ENCODE data around the gene ATL2.

The ATL2 gene

DNA sequence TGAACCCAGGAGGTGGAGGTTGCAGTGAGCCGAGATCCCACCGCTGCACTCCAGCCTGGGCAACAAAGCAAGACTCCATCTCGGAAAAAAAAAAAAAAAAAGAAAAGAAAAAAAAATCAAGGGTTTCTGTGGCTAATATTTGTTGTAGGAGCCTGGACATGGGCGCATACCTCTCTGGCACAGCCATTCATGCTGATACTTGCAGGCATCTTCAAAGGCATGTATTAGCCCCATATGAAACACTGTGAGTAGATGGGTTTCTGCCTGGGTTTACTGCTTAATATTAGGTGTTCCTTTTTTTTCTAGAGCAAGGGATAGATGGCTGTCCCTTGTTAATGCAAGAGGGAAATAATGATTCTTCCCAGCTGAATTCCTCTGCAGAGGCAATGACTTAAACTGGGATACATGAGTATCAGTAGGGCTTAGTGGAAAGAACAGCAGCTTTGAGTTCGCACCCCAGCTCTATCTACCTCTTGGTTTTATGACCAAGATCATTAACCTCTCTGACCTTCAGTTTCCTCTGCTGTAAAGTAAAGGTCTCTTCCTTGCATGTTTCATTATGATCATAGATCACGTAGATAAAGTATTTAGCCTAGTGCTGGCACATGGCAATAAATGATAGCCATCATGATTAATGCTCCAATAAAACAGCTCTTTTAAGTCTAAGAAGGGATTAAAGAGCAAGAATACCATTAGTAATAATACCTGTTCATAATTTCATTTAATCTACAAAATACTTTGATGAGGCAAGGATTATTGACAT lies 4.5 kb upstream of the ATL2 start:
- H3K9ac ChIP-seq (ENCODE audit: low read depth, low read length): no peak overlapping the region
- no peak overlapping the region for H3K4me2 ChIP-seq (ENCODE audit: insufficient read depth, low read length)
- H3K4me1 ChIP-seq (ENCODE audit: insufficient read depth, low read length): peaks cover 22% of the 10 kb centered on the region
- H3K4me3 ChIP-seq (ENCODE audit: low read depth in 1 of 2, low read length in 2 of 2): no peak overlapping the region
- H3K27ac ChIP-seq (ENCODE audit: low read length): no peak overlapping the region
- H3K9me3 ChIP-seq (ENCODE audit: insufficient read depth, low read length, severe bottlenecking): no peaks in the 10 kb centered on the region
- H4K20me1 ChIP-seq (ENCODE audit: insufficient read depth, low read length): no peaks in the 10 kb centered on the region
- TF ChIP-seq, protein P1, sequence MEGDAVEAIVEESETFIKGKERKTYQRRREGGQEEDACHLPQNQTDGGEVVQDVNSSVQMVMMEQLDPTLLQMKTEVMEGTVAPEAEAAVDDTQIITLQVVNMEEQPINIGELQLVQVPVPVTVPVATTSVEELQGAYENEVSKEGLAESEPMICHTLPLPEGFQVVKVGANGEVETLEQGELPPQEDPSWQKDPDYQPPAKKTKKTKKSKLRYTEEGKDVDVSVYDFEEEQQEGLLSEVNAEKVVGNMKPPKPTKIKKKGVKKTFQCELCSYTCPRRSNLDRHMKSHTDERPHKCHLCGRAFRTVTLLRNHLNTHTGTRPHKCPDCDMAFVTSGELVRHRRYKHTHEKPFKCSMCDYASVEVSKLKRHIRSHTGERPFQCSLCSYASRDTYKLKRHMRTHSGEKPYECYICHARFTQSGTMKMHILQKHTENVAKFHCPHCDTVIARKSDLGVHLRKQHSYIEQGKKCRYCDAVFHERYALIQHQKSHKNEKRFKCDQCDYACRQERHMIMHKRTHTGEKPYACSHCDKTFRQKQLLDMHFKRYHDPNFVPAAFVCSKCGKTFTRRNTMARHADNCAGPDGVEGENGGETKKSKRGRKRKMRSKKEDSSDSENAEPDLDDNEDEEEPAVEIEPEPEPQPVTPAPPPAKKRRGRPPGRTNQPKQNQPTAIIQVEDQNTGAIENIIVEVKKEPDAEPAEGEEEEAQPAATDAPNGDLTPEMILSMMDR (IDR thresholded peaks at IDR 0.05; ENCODE audit: borderline replicate concordance, extremely low read depth, low read length, poor library complexity, severe bottlenecking): no peak
- TF ChIP-seq EZH2 (IDR thresholded peaks at IDR 0.05; ENCODE audit: borderline replicate concordance, low read depth, low read length, severe bottlenecking): no peak
- H3K27me3 ChIP-seq (ENCODE audit: insufficient read depth, low read length, poor library complexity): no peaks in the 10 kb centered on the region
- peaks cover 5% of the 10 kb centered on the region for H3K79me2 ChIP-seq (ENCODE audit: insufficient read depth, low read length)
- no peaks in the 10 kb centered on the region; the same call in 1 of the 2 replicates for H3K36me3 ChIP-seq (ENCODE audit: insufficient read depth, low read length)
- ATAC-seq (ENCODE audit: insufficient read depth, low read depth) (no peak), DNase-seq (no peak)
- no peak overlapping the region for H2AFZ ChIP-seq (ENCODE audit: low read depth, low read length)

- Histone ChIP-seq H3K27me3 (ENCODE audit: insufficient read depth, low read length, poor library complexity) (no peaks in the 10 kb centered on the region), H3K27ac (ENCODE audit: low read length) (no peak overlapping the region), H3K79me2 (ENCODE audit: insufficient read depth, low read length) (peaks cover 15% of the 10 kb centered on the region), H3K9me3 (ENCODE audit: insufficient read depth, low read length, severe bottlenecking) (no peaks in the 10 kb centered on the region), H3K36me3 (ENCODE audit: insufficient read depth, low read length) (peaks cover 3% of the 10 kb centered on the region; the same call in 1 of the 2 replicates), H2AFZ (ENCODE audit: low read depth, low read length) (peak overlapping the region; percentile 51), H3K9ac (ENCODE audit: low read depth, low read length) (no peak overlapping the region; the same call in 1 of the 2 replicates), H3K4me2 (ENCODE audit: insufficient read depth, low read length) (peak overlapping the region; percentile 36; the same call in 1 of the 2 replicates), H4K20me1 (ENCODE audit: insufficient read depth, low read length) (peaks cover 10% of the 10 kb centered on the region; the same call in 1 of the 2 replicates), H3K4me3 (ENCODE audit: low read depth in 1 of 2, low read length in 2 of 2) (no peak overlapping the region), H3K4me1 (ENCODE audit: insufficient read depth, low read length) (peaks cover 29% of the 10 kb centered on the region)
- TF ChIP-seq, protein P1 (IDR thresholded peaks at IDR 0.05; ENCODE audit: borderline replicate concordance, extremely low read depth, low read length, poor library complexity, severe bottlenecking): no peak
- no peak for ATAC-seq (ENCODE audit: insufficient read depth, low read depth)
- peak; percentile 20 for DNase-seq
Observed at GRCh38 chr2:38380397-38381130, 3.5 kb upstream of the ATL2 start.

DNA sequence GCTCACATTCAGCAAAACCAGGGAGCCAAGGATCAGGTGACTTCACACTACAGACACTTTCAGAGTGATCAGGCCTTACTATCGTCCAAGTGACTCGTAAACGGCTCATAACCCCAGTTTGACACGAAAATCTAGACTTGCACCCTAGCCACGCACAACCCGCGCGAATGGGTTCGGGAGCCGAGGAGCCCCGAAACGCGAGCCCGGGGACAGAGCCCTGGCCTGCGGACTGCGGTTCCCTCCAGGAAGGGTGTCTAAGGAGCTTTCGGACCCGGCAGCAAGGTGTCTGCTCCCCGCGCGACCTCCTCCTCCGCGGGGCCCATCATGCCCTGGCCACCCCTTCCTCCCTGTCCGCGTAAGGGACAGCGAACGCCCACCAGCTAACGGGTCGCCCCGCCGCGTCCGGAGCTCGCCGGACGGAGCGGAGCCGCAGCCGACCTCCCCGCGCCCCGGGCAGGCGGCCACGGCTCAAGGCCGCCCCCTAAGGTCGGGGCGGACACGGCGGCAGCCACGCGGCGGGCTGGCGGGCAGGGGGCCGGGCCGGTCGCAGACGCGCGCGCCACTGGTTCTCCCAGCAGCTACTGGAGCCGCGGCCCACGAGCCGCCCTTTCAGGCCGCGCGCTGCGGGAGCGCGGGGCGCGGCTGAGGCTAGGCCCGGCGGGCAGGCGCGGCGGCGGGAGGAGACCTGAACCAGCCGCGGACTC lies 575 bp downstream of the ATL2 start:
- Histone ChIP-seq H3K27me3 (ENCODE audit: insufficient read depth, low read length, poor library complexity) (no peaks in the 10 kb centered on the region), H3K27ac (ENCODE audit: low read length) (peak overlapping the region; percentile 86), H3K79me2 (ENCODE audit: insufficient read depth, low read length) (peaks cover 55% of the 10 kb centered on the region), H4K20me1 (ENCODE audit: insufficient read depth, low read length) (peaks cover 29% of the 10 kb centered on the region; the same call in 1 of the 2 replicates), H3K9me3 (ENCODE audit: insufficient read depth, low read length, severe bottlenecking) (no peaks in the 10 kb centered on the region), H3K4me1 (ENCODE audit: insufficient read depth, low read length) (peaks cover 45% of the 10 kb centered on the region), H3K4me3 (ENCODE audit: low read depth in 1 of 2, low read length in 2 of 2) (peak overlapping the region; percentile 93 to 95), H2AFZ (ENCODE audit: low read depth, low read length) (peak overlapping the region; percentile 94), H3K36me3 (ENCODE audit: insufficient read depth, low read length) (peaks cover 3% of the 10 kb centered on the region; the same call in 1 of the 2 replicates), H3K9ac (ENCODE audit: low read depth, low read length) (peak overlapping the region; percentile 91), H3K4me2 (ENCODE audit: insufficient read depth, low read length) (peak overlapping the region; percentile 83)
- DNase-seq: peak; percentile 54
- ATAC-seq (ENCODE audit: insufficient read depth, low read depth): peak; percentile 36
- no peak for TF ChIP-seq EZH2 (IDR thresholded peaks at IDR 0.05; ENCODE audit: borderline replicate concordance, low read depth, low read length, severe bottlenecking)
- TF ChIP-seq, protein P1 (IDR thresholded peaks at IDR 0.05; ENCODE audit: borderline replicate concordance, extremely low read depth, low read length, poor library complexity, severe bottlenecking): peak; percentile 59

All from DND-41 (cell line).